Breast epithelium (tissue), 4 donors: Measurements from ENCODE around the gene KIF9. TPM values are rescaled to one million over a fixed set of nuclear protein-coding genes. Genes with fewer than 3 reads are reported as not detected.

Source experiments
- DNase-seq, 2 donors: peaks; one replicate each; pipeline ENCODE4 v3.0.0-alpha.2; 2019; ENCODE audit warnings: low spot score in 2 of 2
- H3K27ac ChIP-seq, 2 donors: fragments of 200-600 bp; sonication (generic) in 1 of 2; one replicate each; pipeline ENCODE4 v1.5.1; 2016 to 2019; ENCODE audit warnings: mild to moderate bottlenecking in 1 of 2
- H3K27me3 ChIP-seq, 2 donors: fragments of 200-600 bp; sonication (generic) in 1 of 2; one replicate each; pipeline versions ENCODE4 v1.5.1 to v1.6.0; 2017 to 2019; ENCODE audit warnings: control low read depth in 1 of 2, mild to moderate bottlenecking in 1 of 2
- H3K36me3 ChIP-seq: fragments of 200-600 bp; one replicate; pipeline ENCODE4 v1.5.1; 2019
- H3K4me1 ChIP-seq, 2 donors: fragments of 200-600 bp; sonication (generic); one replicate each; pipeline ENCODE4 v1.5.1; 2016 to 2019; ENCODE audit warnings: control low read depth in 1 of 2
- H3K4me3 ChIP-seq, 3 donors: fragments of 200-600 bp; sonication (generic); 1 replicate in 2 of 3; 2 replicates in 1 of 3; pipeline ENCODE4 v1.5.1; 2016 to 2019; ENCODE audit warnings: mild to moderate bottlenecking in 3 of 3, moderate library complexity in 2 of 3
- H3K9me3 ChIP-seq, 2 donors: fragments of 200-600 bp; sonication (generic) in 1 of 2; one replicate each; pipeline ENCODE4 v1.5.1; 2016 to 2019; ENCODE audit warnings: control low read depth in 1 of 2
- CTCF ChIP-seq, 3 donors: fragments of 450-650 bp; IDR thresholded peaks; one replicate each; pipeline ENCODE4 v1.5.1; 2016 to 2017; ENCODE audit warnings: antibody characterized with exemption in 3 of 3, mild to moderate bottlenecking in 3 of 3, moderate library complexity in 3 of 3
- POLR2A ChIP-seq: fragments of 450-650 bp; IDR thresholded peaks from one replicate; pipeline ENCODE4 v1.6.1; 2016; ENCODE audit warnings: antibody characterized with exemption, mild to moderate bottlenecking, moderate library complexity
- POLR2AphosphoS5 ChIP-seq, 3 donors: sonication (generic); formaldehyde crosslinking; IDR thresholded peaks; one replicate each; pipeline ENCODE4 v1.6.1; 2017; ENCODE audit warnings: antibody characterized with exemption in 3 of 3
- intact Hi-C: fragments of 100-400 bp; cut with DNase I; formaldehyde crosslinking; loops from one replicate; pipeline ENCODE4 v1.15.1; 2023; ENCODE audit warnings: low total_unique reads
- total RNA-seq, 3 donors: library from RNA; depleted of rRNA; stranded (reverse); fragments of >200 nt; gene quantifications; one replicate each; pipeline ENCODE4 v1.1.0, GENCODE V29; 2016

Gene KIF9
- total RNA-seq, 3 donors from 2014 or later, result 4.5 to 10.7 (median 9.5) TPM

- Histone ChIP-seq H3K27me3 (no peaks in the 10 kb centered on the region), H3K4me1 (no peaks in the 10 kb centered on the region), H3K27ac (no peak overlapping the region), H3K36me3 (no peaks in the 10 kb centered on the region), H3K4me3 (no peak overlapping the region), H3K9me3 (no peaks in the 10 kb centered on the region)
- TF ChIP-seq CTCF (IDR thresholded peaks at IDR 0.05) (no peak), POLR2A (no peak), POLR2AphosphoS5 (IDR thresholded peaks at IDR 0.05) (no peak)
- intact Hi-C loops, result no loop called here
- no peak for DNase-seq
Measured at GRCh38 chr3:47245271-47245670, 37.3 kb downstream of the KIF9 start.

DNA sequence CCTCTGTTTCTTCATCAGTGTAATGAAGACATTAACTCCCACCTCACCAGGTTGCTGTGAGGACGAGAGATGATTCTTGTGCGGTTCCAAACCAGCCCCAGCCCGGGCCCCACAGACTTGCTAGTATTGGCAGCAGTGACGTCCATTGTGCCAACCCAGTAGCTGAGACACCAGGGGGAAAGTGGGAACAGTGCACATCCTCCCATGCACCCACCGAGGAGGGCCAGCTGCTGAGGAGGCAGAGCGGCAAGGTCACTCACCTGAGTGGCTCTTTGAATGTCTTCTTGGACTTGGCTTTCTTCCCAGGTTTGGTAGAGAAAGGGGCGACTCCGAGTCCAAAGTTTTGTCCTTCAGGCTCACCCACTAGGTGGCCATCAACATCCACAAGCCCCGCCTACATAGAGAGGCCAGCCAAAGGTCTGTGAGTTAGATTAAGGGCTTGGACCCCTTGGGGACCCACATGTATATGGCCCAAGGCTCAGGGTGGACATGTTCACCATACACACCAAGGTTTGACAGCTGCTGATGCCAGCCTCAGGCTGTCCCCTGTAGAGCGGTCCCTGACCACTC, 38.0 kb downstream of the KIF9 start:
- TF ChIP-seq POLR2AphosphoS5 (IDR thresholded peaks at IDR 0.05), result no peak
- TF ChIP-seq CTCF (IDR thresholded peaks at IDR 0.05), result no peak
- TF ChIP-seq POLR2A, result no peak
- DNase-seq, result no peak

DNA sequence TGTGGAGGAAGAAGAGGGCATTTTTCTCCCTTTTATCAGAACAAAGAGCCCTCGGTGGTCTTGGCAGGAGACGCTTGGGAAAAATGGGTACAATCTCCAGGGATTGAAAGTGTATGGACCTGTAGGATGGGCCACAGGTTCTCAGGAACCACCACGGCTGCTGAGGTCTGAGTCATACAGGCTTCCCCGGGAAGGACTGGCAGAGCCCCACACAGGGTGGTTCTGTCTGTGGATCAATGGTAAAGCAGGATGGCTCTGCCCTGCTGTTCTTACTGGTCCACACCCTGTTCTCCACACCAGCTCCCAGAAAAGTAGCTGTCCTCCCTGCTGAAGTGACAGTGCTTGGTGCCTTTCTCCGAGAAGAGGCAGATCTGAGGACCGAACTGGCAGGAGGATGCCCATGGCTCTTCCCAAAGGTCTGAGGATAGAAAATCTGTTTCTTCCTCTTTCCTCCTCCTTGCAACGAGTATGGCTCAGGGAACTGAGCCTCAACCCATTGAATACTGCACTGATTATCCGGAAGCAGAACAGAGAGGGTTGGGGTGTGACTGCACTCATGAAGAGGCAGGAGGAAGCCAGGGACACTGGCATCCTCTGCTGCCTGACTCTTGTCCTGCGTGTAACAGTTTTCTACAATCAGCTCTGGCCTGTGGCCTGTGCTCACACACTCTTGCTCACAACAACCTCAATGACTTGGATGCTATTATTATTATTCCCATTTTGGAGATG, 39.0 kb downstream of the KIF9 start:
- no peaks in the 10 kb centered on the region for H3K4me1 ChIP-seq
- no peak overlapping the region for H3K4me3 ChIP-seq
- H3K36me3 ChIP-seq, result no peaks in the 10 kb centered on the region
- TF ChIP-seq POLR2AphosphoS5 (IDR thresholded peaks at IDR 0.05), result no peak
- no peak for TF ChIP-seq POLR2A
- no peak for TF ChIP-seq CTCF (IDR thresholded peaks at IDR 0.05)
- no peaks in the 10 kb centered on the region for H3K27me3 ChIP-seq
- no peak for DNase-seq
- no peak overlapping the region for H3K27ac ChIP-seq
- intact Hi-C loops, result no loop called here
- no peaks in the 10 kb centered on the region for H3K9me3 ChIP-seq

More for the DNA sequence above, 38.0 kb downstream of the KIF9 start:
- H3K4me1 ChIP-seq, result no peaks in the 10 kb centered on the region
- no peaks in the 10 kb centered on the region for H3K27me3 ChIP-seq
- H3K36me3 ChIP-seq, result no peaks in the 10 kb centered on the region
- no peak overlapping the region for H3K27ac ChIP-seq
- no peaks in the 10 kb centered on the region for H3K9me3 ChIP-seq
- no peak overlapping the region for H3K4me3 ChIP-seq
- intact Hi-C loops, result no loop called here

DNA sequence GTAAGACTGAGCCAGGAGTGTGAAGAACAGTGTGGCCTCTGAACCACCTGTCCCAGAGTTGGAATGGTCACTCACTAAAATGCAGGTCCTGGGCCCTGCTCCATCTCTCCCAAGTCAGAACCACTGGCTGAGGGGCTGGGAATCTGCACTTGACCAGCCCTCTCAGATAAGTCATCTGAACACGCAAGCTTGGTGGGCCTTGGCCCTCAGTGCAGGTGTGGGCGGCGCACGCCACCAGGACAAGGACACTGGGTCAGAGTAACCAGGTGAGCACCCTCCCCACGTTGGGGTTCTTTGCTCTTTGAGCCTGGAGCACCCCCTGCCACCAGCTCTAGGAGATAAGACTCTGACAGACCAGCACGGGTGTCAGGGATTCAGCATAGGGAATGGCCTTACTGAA, 42.7 kb downstream of the KIF9 start:
- Histone ChIP-seq H3K27me3 (no peaks in the 10 kb centered on the region), H3K27ac (no peak overlapping the region), H3K9me3 (no peaks in the 10 kb centered on the region), H3K4me1 (no peaks in the 10 kb centered on the region), H3K36me3 (no peaks in the 10 kb centered on the region), H3K4me3 (no peak overlapping the region)
- intact Hi-C loops, result no loop called here
- TF ChIP-seq POLR2A (no peak), POLR2AphosphoS5 (IDR thresholded peaks at IDR 0.05) (no peak), CTCF (IDR thresholded peaks at IDR 0.05) (no peak)
- no peak for DNase-seq

DNA sequence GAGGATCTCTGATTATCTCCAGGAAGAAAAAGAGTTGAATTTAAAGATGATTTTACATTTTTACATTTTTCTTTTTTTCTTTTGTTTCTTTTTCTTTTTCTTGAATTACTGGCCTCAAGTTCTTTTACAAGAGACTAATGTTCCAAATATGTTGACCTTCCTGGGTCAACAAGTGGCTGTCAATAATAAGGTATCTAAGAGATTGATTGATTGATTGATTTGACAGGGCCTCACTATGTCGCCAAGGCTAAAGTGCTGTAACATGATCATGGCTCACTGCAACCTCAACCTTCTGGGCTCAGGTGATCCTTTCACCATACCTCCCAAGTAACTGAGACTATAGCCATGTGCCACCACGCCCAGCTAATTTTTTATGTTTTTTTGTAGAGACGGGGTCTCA, 44.6 kb downstream of the KIF9 start:
- no peaks in the 10 kb centered on the region for H3K9me3 ChIP-seq
- no peaks in the 10 kb centered on the region for H3K27me3 ChIP-seq
- no peak overlapping the region for H3K4me3 ChIP-seq
- intact Hi-C loops, result no loop called here
- no peak for DNase-seq
- no peaks in the 10 kb centered on the region for H3K36me3 ChIP-seq
- TF ChIP-seq POLR2AphosphoS5 (IDR thresholded peaks at IDR 0.05) (no peak), CTCF (IDR thresholded peaks at IDR 0.05) (no peak), POLR2A (no peak)
- H3K4me1 ChIP-seq, result no peaks in the 10 kb centered on the region
- no peak overlapping the region for H3K27ac ChIP-seq
